Ovary (tissue), 3 donors: ENCODE data around the gene THAP5.

Source experiments
- EP300 ChIP-seq: sonication (generic); formaldehyde crosslinking; IDR thresholded peaks from one replicate; pipeline ENCODE4 v1.6.1; 2017; ENCODE audit warnings: antibody characterized with exemption
- TF ChIP-seq, protein P1 (sequence below), 3 donors: fragments of 450-650 bp in 2 of 3; fragments of 200-600 bp in 1 of 3; IDR thresholded peaks; one replicate each; pipeline versions ENCODE4 v1.5.1 to v1.8.0; 2016 to 2022; ENCODE audit warnings: antibody characterized with exemption in 3 of 3, mild to moderate bottlenecking in 1 of 3
- donor health status: DM: no; HTN: no; CAD: no.

DNA sequence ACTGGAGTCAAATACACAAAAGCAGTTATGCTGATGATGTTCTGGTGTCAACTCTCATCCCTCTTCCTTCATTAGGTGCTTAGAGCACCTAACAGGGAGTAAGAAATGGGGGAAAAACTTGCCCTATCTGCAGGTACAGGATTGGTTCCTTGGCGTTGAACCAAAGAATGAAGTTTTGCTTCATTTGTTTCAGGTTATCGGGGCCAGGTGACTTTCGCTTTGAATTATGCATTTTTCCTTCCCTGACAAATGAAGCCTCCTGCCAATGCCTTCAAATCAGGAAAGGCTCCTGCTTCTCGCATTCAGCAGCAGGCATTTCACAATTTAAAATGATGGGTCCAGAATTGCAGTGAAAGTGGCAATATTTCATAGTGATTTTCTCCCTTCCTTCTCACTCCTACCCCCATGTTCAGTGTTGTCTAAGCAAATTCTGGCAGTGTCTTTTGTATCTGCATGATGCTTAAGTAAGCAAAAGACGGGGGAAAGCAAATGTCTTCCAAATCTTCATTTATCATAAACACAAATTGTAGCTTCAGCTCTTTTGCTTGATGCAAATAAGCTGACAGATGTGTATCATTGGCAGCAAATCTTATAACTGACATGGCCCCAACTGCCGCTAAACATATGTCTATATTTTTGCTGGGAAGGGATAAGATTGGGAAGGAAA, 29.5 kb upstream of the THAP5 start:
- no peak for TF ChIP-seq EP300
- TF ChIP-seq, protein P1, sequence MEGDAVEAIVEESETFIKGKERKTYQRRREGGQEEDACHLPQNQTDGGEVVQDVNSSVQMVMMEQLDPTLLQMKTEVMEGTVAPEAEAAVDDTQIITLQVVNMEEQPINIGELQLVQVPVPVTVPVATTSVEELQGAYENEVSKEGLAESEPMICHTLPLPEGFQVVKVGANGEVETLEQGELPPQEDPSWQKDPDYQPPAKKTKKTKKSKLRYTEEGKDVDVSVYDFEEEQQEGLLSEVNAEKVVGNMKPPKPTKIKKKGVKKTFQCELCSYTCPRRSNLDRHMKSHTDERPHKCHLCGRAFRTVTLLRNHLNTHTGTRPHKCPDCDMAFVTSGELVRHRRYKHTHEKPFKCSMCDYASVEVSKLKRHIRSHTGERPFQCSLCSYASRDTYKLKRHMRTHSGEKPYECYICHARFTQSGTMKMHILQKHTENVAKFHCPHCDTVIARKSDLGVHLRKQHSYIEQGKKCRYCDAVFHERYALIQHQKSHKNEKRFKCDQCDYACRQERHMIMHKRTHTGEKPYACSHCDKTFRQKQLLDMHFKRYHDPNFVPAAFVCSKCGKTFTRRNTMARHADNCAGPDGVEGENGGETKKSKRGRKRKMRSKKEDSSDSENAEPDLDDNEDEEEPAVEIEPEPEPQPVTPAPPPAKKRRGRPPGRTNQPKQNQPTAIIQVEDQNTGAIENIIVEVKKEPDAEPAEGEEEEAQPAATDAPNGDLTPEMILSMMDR (IDR thresholded peaks at IDR 0.05): no peak
